Neural cell (in vitro differentiated cells): Measurements from ENCODE around the gene PRPSAP1. TPM values are rescaled to one million over a fixed set of nuclear protein-coding genes. Genes with fewer than 3 reads are reported as not detected.
"Not testable (repeated sequence)": the region's sequence is repeated elsewhere in the genome, so short reads cannot be mapped to it uniquely, and the experiment has no call there.

Experiments
- H2AFZ ChIP-seq: fragments of 200-600, 300-800 bp; sonication (generic), shearing (Covaris generic); 2 replicates; pipeline ENCODE4 v1.6.0; 2014; ENCODE audit warnings: low read depth, mild to moderate bottlenecking, antibody characterized with exemption, low read length, moderate library complexity
- H3F3A ChIP-seq: fragments of 200-600 bp; shearing (Covaris generic); 2 replicates; pipeline ENCODE4 v1.6.1; 2016; ENCODE audit warnings: mild to moderate bottlenecking, moderate library complexity, mixed read lengths, antibody characterized with exemption, low read length; ENCODE audit not compliant: insufficient read depth, poor library complexity, severe bottlenecking
- H3K27ac ChIP-seq: fragments of 200-600, 300-800 bp; sonication (generic), shearing (Covaris generic); 2 replicates; pipeline ENCODE4 v1.5.1; 2014; ENCODE audit warnings: mild to moderate bottlenecking, low read length, moderate library complexity
- H3K27me3 ChIP-seq: fragments of 300-800, 200-600 bp; sonication (generic), shearing (Covaris generic); 2 replicates; pipeline ENCODE4 v1.6.0; 2014; ENCODE audit warnings: mild to moderate bottlenecking, low read depth, low read length, moderate library complexity; ENCODE audit not compliant: insufficient read depth
- H3K36me3 ChIP-seq: fragments of 300-800, 200-600 bp; sonication (generic), shearing (Covaris generic); 2 replicates; pipeline ENCODE4 v1.5.1; 2014; ENCODE audit warnings: mild to moderate bottlenecking, antibody characterized with exemption, low read length, moderate library complexity; ENCODE audit not compliant: insufficient read depth
- H3K4me2 ChIP-seq: fragments of 300-800, 200-600 bp; sonication (generic), shearing (Covaris generic); 2 replicates; pipeline ENCODE4 v1.6.0; 2014; ENCODE audit warnings: mild to moderate bottlenecking, low read length
- H3K4me3 ChIP-seq: fragments of 300-800, 200-600 bp; sonication (generic), shearing (Covaris generic); 2 replicates; pipeline ENCODE4 v1.5.1; 2014; ENCODE audit warnings: mild to moderate bottlenecking, low read length, moderate library complexity
- H3K79me2 ChIP-seq: fragments of 200-600 bp; shearing (Covaris generic); replicated peaks from 2 replicates; pipeline ENCODE4 v1.6.0; 2014; ENCODE audit warnings: mild to moderate bottlenecking, low read length, moderate library complexity; ENCODE audit not compliant: insufficient read depth
- H3K9ac ChIP-seq: fragments of 300-800, 200-600 bp; sonication (generic), shearing (Covaris generic); 2 replicates; pipeline ENCODE4 v1.6.1; 2016; ENCODE audit warnings: mild to moderate bottlenecking, low read length, mixed read lengths
- H3K9me2 ChIP-seq: fragments of 200-600 bp; shearing (Covaris generic); 2 replicates; pipeline ENCODE4 v1.6.1; 2016; ENCODE audit warnings: mild to moderate bottlenecking, low read length, mixed read lengths; ENCODE audit not compliant: insufficient read depth
- H3K9me3 ChIP-seq: fragments of 200-600, 300-800 bp; sonication (generic), shearing (Covaris generic); 2 replicates; pipeline ENCODE4 v1.6.1; 2016; ENCODE audit warnings: mild to moderate bottlenecking, mixed run types, low read length, moderate library complexity, mixed read lengths
- H4K20me1 ChIP-seq: fragments of 200-600 bp; shearing (Covaris generic); 2 replicates; pipeline ENCODE4 v1.6.1; 2016; ENCODE audit warnings: mild to moderate bottlenecking, mixed run types; ENCODE audit not compliant: insufficient read depth
- EP300 ChIP-seq: fragments of 450-650 bp; conservative IDR thresholded peaks from 2 replicates; pipeline ENCODE4 v1.6.1; 2014; ENCODE audit warnings: antibody characterized with exemption, mild to moderate bottlenecking, moderate library complexity; ENCODE audit not compliant: poor library complexity, severe bottlenecking
- EZH2 ChIP-seq: fragments of 200-600, 300-800 bp; shearing (Covaris generic), sonication (generic); IDR thresholded peaks from 2 replicates; pipeline ENCODE4 v1.6.1; 2014; ENCODE audit warnings: antibody characterized with exemption, low read length, borderline replicate concordance, mild to moderate bottlenecking; ENCODE audit not compliant: insufficient read depth, poor library complexity, severe bottlenecking
- MXI1 ChIP-seq: fragments of 450-650 bp; conservative IDR thresholded peaks from 2 replicates; pipeline ENCODE4 v1.6.1; 2014; ENCODE audit warnings: antibody characterized with exemption, mild to moderate bottlenecking; ENCODE audit not compliant: poor library complexity, severe bottlenecking
- POLR2AphosphoS5 ChIP-seq: IDR thresholded peaks from 2 replicates; pipeline ENCODE4 v1.6.1; 2012
- RAD21 ChIP-seq: fragments of 450-650 bp; conservative IDR thresholded peaks from 2 replicates; pipeline ENCODE4 v1.6.1; 2014; ENCODE audit warnings: antibody characterized with exemption, mild to moderate bottlenecking, moderate library complexity
- SMC3 ChIP-seq: fragments of 450-650 bp; conservative IDR thresholded peaks from 2 replicates; pipeline ENCODE4 v1.6.1; 2014; ENCODE audit warnings: antibody characterized with exemption, mild to moderate bottlenecking, moderate library complexity; ENCODE audit not compliant: poor library complexity
- TAF1 ChIP-seq: IDR thresholded peaks from 2 replicates; pipeline ENCODE4 v1.6.1; 2012; ENCODE audit warnings: low read depth
- polyA plus RNA-seq: library from polyadenylated mRNA; depleted of rRNA; stranded (reverse); fragments of >200 nt; gene quantifications from 2 replicates; pipeline ENCODE4 v1.2.3, GENCODE V29; 2014
- TF ChIP-seq, protein P1 (sequence below): IDR thresholded peaks from 2 replicates; pipeline ENCODE4 v1.6.1; 2012; ENCODE audit warnings: borderline replicate concordance
- TF ChIP-seq, protein P2 (sequence below): fragments of 450-650 bp; IDR thresholded peaks from 2 replicates; pipeline ENCODE4 v1.5.1; 2014; ENCODE audit warnings: antibody characterized with exemption, mild to moderate bottlenecking, moderate library complexity; ENCODE audit not compliant: poor library complexity, severe bottlenecking

PRPSAP1 gene
- polyA plus RNA-seq, 1 donor from 2014 or later, result 73.8 TPM

DNA sequence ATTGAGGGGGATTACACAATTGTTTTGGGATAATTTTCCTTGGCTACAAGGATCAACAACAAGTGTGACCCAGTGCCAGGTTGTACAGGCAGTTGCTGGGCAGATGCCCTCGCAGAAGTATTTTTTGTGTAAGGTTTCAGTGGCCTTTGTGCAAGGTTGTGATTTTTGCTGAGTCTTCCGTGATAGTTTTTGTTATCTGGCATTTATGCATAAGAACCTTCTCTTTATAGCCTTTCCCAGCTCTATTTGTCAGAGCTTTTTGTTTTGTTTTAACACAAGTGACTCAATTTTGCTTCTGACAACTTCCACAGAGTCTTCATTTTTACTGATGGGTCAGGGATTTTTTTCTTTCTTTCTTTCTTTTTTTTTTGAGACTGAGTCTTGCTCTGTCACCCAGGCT lies 6.7 kb upstream of the PRPSAP1 start:
- H3K9ac ChIP-seq, result no peak overlapping the region
- H3K27me3 ChIP-seq, result no peaks in the 10 kb centered on the region
- no peak overlapping the region for H3K4me2 ChIP-seq
- no peaks in the 10 kb centered on the region for H3K9me2 ChIP-seq
- H4K20me1 ChIP-seq, result no peaks in the 10 kb centered on the region
- H3K4me3 ChIP-seq, result no peak overlapping the region
- no peaks in the 10 kb centered on the region for H3K79me2 ChIP-seq
- H3K36me3 ChIP-seq, result no peaks in the 10 kb centered on the region
- no peak overlapping the region for H2AFZ ChIP-seq
- no peak for TF ChIP-seq TAF1
- TF ChIP-seq, protein P1, sequence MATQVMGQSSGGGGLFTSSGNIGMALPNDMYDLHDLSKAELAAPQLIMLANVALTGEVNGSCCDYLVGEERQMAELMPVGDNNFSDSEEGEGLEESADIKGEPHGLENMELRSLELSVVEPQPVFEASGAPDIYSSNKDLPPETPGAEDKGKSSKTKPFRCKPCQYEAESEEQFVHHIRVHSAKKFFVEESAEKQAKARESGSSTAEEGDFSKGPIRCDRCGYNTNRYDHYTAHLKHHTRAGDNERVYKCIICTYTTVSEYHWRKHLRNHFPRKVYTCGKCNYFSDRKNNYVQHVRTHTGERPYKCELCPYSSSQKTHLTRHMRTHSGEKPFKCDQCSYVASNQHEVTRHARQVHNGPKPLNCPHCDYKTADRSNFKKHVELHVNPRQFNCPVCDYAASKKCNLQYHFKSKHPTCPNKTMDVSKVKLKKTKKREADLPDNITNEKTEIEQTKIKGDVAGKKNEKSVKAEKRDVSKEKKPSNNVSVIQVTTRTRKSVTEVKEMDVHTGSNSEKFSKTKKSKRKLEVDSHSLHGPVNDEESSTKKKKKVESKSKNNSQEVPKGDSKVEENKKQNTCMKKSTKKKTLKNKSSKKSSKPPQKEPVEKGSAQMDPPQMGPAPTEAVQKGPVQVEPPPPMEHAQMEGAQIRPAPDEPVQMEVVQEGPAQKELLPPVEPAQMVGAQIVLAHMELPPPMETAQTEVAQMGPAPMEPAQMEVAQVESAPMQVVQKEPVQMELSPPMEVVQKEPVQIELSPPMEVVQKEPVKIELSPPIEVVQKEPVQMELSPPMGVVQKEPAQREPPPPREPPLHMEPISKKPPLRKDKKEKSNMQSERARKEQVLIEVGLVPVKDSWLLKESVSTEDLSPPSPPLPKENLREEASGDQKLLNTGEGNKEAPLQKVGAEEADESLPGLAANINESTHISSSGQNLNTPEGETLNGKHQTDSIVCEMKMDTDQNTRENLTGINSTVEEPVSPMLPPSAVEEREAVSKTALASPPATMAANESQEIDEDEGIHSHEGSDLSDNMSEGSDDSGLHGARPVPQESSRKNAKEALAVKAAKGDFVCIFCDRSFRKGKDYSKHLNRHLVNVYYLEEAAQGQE, result no peak
- no peak for TF ChIP-seq POLR2AphosphoS5
- TF ChIP-seq EZH2, result no peak
- no peak for TF ChIP-seq EP300
- TF ChIP-seq, protein P2, sequence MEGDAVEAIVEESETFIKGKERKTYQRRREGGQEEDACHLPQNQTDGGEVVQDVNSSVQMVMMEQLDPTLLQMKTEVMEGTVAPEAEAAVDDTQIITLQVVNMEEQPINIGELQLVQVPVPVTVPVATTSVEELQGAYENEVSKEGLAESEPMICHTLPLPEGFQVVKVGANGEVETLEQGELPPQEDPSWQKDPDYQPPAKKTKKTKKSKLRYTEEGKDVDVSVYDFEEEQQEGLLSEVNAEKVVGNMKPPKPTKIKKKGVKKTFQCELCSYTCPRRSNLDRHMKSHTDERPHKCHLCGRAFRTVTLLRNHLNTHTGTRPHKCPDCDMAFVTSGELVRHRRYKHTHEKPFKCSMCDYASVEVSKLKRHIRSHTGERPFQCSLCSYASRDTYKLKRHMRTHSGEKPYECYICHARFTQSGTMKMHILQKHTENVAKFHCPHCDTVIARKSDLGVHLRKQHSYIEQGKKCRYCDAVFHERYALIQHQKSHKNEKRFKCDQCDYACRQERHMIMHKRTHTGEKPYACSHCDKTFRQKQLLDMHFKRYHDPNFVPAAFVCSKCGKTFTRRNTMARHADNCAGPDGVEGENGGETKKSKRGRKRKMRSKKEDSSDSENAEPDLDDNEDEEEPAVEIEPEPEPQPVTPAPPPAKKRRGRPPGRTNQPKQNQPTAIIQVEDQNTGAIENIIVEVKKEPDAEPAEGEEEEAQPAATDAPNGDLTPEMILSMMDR, result no peak
- TF ChIP-seq MXI1, result no peak
- TF ChIP-seq RAD21, result no peak
- TF ChIP-seq SMC3, result no peak
- no peak overlapping the region for H3K27ac ChIP-seq
- no peaks in the 10 kb centered on the region for H3F3A ChIP-seq
- H3K9me3 ChIP-seq, result no peaks in the 10 kb centered on the region

DNA sequence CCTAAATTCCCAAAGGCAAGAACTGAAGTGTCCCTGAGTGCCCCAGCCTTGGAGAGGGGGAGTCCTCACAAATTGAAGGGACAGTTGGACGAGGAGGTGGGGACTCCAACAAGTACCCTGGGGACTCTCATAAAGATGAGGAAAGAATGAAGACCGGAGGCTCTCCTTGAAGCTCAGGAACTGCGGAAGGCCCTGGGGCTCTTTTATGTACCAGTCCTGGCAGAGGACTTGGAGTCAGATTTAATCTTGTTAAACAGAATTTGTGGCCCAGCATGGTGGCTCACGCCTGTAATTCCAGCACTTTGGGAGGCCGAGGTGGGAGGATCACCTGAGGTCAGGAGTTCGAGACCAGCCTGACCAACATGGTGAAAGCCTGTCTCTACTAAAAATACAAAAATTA lies 6.1 kb upstream of the PRPSAP1 start:
- not testable (repeated sequence) for H3K4me2 ChIP-seq, H3K79me2 ChIP-seq, H3F3A ChIP-seq, H3K36me3 ChIP-seq, H3K9me3 ChIP-seq, H3K27ac ChIP-seq, H3K9me2 ChIP-seq, H3K4me3 ChIP-seq, H3K9ac ChIP-seq, H3K27me3 ChIP-seq, H4K20me1 ChIP-seq, H2AFZ ChIP-seq

DNA sequence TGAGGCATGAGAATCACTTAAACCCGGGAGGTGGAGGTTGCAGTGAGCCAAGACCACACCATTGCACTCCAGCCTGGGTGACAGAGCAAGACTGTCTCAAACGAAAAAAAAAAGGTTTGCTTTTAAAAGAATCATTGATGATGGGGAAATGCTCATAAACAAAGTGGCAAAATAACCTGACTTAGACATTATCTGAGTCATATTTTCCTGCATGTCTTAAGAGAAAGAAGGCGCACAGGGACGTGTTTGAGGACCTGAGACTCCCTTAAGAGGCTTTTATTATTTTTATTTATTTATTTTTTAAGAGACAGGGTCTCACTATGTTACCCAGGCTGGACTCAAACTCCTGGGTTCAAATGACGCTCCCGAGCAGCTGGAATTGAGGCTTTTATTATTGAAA lies 5.7 kb upstream of the PRPSAP1 start:
- Histone ChIP-seq H3K36me3 (no peaks in the 10 kb centered on the region), H3K79me2 (no peaks in the 10 kb centered on the region), H3K27me3 (no peaks in the 10 kb centered on the region), H4K20me1 (no peaks in the 10 kb centered on the region), H3K4me2 (no peak overlapping the region), H3K9ac (no peak overlapping the region), H3F3A (no peaks in the 10 kb centered on the region), H3K27ac (no peak overlapping the region), H2AFZ (no peak overlapping the region), H3K9me2 (no peaks in the 10 kb centered on the region), H3K9me3 (no peaks in the 10 kb centered on the region), H3K4me3 (no peak overlapping the region)
- TF ChIP-seq, protein P2, result no peak
- TF ChIP-seq EZH2, result no peak
- TF ChIP-seq RAD21, result no peak
- no peak for TF ChIP-seq SMC3
